Stimulated activated CD4-positive, alpha-beta T cell treated with anti-CD3 and anti-CD28 coated beads, Interleukin-2, amount 100 ng/mL, for 48 hours (primary cell): ENCODE results near the gene KIAA1586.
A peak's percentile ranks its signal among the peaks of the same experiment; 100 is the strongest.
"Not testable (repeated sequence)": the region's sequence is repeated elsewhere in the genome, so short reads cannot be mapped to it uniquely, and the experiment has no call there.

Source experiments
- DNase-seq, 2 donors: peaks; one replicate each; pipeline ENCODE4 v3.0.0-alpha.2; 2020

The KIAA1586 gene

GRCh38 chr6:57046332-57047256 is at the start of gene KIAA1586:
Gene KIAA1586 (plus strand): TSS chr6:57046693. CDS start chr6:57046756, 63 bp downstream.
- peak; percentile 72 to 75 for DNase-seq

GRCh38 chr6:56999049-56999448 is 47.4 kb upstream of the KIAA1586 start:
- DNase-seq: no peak

GRCh38 chr6:56999748-57000147 is 46.7 kb upstream of the KIAA1586 start:
- not testable (repeated sequence) for DNase-seq

- DNase-seq: no peak
These were observed 44.3 kb upstream of the KIAA1586 start for GRCh38 chr6:57002197-57002596.

- DNase-seq: no peak
These were observed 42.2 kb upstream of the KIAA1586 start for GRCh38 chr6:57004292-57004691.

- no peak for DNase-seq
These were observed 40.4 kb upstream of the KIAA1586 start for GRCh38 chr6:57006101-57006500.

- not testable (repeated sequence) for DNase-seq
These were observed 38.4 kb upstream of the KIAA1586 start for GRCh38 chr6:57008069-57008468.

GRCh38 chr6:57013521-57013926 is 33.0 kb upstream of the KIAA1586 start:
- no peak for DNase-seq

GRCh38 chr6:57017069-57017468 is 29.4 kb upstream of the KIAA1586 start:
- DNase-seq: no peak

GRCh38 chr6:57017841-57018240 is 28.7 kb upstream of the KIAA1586 start:
- no peak for DNase-seq

GRCh38 chr6:57019434-57019833 is 27.1 kb upstream of the KIAA1586 start:
- no peak for DNase-seq

- no peak for DNase-seq
These were observed 25.3 kb upstream of the KIAA1586 start for GRCh38 chr6:57021086-57021720.

- DNase-seq: no peak
These were observed 22.2 kb upstream of the KIAA1586 start for GRCh38 chr6:57024321-57024720.

- no peak for DNase-seq
These were observed 21.7 kb upstream of the KIAA1586 start for GRCh38 chr6:57024775-57025174.

GRCh38 chr6:57026001-57026400 is 20.5 kb upstream of the KIAA1586 start:
- DNase-seq: no peak

- DNase-seq: no peak
These were observed 19.2 kb upstream of the KIAA1586 start for GRCh38 chr6:57027301-57027700.

- no peak for DNase-seq
These were observed 17.3 kb upstream of the KIAA1586 start for GRCh38 chr6:57029213-57029612.

- no peak for DNase-seq
These were observed 13.3 kb upstream of the KIAA1586 start for GRCh38 chr6:57033228-57033627.

GRCh38 chr6:57035549-57035948 is 10.9 kb upstream of the KIAA1586 start:
- no peak for DNase-seq

- DNase-seq: no peak
These were observed 7.6 kb upstream of the KIAA1586 start for GRCh38 chr6:57038906-57039305.

GRCh38 chr6:57040011-57040410 is 6.5 kb upstream of the KIAA1586 start:
- DNase-seq: peak in 1 of 2 donors; percentile 2

GRCh38 chr6:57044061-57044460 is 2.4 kb upstream of the KIAA1586 start:
- not testable (repeated sequence) for DNase-seq

- no peak for DNase-seq
These were observed 1.9 kb upstream of the KIAA1586 start for GRCh38 chr6:57044568-57044967.

GRCh38 chr6:57047257-57047585 is 728 bp downstream of the KIAA1586 start:
- DNase-seq: not testable (repeated sequence)
